Colon (tissue), 2 donors: ENCODE measurements around the gene VWA2.

Experiments used
- FAIRE-seq: peaks from 2 replicates; lab custom pipeline; 2012; peaks lifted over from hg19 to GRCh38; lab: Jason Lieb, UNC
- donor health status: control.
- donor health status: control.

The VWA2 gene, protein sequence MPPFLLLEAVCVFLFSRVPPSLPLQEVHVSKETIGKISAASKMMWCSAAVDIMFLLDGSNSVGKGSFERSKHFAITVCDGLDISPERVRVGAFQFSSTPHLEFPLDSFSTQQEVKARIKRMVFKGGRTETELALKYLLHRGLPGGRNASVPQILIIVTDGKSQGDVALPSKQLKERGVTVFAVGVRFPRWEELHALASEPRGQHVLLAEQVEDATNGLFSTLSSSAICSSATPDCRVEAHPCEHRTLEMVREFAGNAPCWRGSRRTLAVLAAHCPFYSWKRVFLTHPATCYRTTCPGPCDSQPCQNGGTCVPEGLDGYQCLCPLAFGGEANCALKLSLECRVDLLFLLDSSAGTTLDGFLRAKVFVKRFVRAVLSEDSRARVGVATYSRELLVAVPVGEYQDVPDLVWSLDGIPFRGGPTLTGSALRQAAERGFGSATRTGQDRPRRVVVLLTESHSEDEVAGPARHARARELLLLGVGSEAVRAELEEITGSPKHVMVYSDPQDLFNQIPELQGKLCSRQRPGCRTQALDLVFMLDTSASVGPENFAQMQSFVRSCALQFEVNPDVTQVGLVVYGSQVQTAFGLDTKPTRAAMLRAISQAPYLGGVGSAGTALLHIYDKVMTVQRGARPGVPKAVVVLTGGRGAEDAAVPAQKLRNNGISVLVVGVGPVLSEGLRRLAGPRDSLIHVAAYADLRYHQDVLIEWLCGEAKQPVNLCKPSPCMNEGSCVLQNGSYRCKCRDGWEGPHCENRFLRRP

DNA sequence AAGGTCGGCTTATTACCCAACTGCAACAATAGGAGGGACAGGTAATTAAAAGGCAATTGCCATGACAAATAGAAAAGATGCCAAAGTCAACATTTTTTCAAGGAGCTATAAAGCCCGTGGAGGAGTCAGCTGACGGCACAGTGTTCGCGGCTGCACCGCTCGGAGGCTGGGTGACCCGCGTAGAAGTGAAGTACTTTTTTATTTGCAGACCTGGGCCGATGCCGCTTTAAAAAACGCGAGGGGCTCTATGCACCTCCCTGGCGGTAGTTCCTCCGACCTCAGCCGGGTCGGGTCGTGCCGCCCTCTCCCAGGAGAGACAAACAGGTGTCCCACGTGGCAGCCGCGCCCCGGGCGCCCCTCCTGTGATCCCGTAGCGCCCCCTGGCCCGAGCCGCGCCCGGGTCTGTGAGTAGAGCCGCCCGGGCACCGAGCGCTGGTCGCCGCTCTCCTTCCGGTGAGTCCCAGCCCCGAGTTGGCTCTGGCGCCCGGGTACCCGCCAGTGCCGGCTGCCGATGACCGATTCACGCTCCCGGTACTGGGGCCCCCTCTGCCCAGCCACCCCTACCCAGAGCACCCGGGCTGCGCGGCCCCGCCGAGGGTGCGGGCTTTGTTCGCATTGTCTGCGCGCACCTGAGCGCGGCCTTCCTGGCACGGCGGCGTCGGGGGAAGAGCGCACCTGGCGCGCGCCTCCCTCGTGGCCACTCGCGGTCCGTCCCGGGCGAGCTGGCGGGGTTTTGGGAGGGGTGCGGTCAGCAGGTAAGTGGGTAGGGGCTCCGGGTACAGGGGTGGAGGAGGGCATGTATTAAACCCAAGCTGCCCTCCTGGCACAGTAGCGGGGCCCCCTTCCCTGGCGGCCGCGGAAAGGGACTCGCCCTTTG is at the start of gene VWA2:
VWA2 (plus strand) TSS at position 138 of the 877 bp plus-strand sequence. CDS start 9,460 bp downstream, outside the sequence.
- no peak for FAIRE-seq

DNA sequence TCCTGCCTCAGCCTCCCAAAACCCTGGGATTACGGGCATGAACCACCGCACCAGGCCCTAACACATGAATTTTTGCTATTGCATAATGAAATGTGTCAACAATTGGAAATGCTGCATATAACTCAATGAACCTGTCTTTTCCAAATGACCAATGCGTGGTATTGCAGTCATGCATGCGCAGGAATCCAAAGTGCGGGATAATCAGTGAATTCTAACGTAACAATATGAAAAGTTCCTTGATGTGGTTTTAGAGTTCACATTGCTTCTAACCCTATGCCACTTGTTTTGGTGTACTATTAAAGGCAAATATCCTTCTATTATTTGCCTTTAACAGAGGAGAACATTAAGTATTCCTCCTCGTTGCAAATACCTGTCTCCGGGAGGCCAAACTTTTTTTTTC is 49.4 kb upstream of the VWA2 start:
- no peak for FAIRE-seq

DNA sequence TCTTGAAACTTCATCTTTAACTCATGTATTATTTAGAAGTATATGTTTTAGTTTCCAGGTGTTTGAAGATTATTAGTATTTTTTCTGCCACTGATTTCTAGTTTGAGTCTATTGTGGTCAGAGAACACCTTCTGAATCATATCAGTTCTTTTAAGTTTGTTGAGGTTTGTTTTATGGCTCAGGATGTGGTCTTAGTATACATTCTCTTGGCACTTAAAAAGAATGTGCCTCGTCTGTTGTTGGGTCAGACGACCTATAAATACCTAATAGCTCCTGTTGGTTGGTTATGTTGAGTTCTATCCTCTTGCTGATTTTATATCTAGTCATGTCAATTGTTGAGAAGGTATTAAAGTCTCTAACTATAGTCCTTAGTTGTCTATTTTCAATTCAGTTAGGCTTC is 44.0 kb upstream of the VWA2 start:
- no peak for FAIRE-seq

DNA sequence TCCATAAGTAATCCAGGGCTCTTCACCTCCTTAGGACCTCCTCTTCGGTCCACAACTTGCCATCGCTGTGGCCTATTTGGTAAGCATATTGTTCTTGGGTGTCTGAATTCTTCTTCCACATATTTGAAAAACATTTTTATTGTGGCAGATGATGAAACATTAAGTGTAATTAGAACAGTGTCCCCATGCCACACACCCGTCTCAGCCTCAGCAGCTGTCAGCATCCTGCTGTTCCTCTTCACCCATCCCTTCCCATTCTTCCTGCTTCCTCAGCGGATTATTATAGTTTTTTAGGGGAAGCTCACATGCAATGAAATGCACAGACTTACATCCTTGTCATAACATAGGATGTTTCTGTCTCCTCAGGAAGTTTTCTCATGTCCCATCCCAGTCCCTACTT is 39.8 kb upstream of the VWA2 start:
- no peak for FAIRE-seq

DNA sequence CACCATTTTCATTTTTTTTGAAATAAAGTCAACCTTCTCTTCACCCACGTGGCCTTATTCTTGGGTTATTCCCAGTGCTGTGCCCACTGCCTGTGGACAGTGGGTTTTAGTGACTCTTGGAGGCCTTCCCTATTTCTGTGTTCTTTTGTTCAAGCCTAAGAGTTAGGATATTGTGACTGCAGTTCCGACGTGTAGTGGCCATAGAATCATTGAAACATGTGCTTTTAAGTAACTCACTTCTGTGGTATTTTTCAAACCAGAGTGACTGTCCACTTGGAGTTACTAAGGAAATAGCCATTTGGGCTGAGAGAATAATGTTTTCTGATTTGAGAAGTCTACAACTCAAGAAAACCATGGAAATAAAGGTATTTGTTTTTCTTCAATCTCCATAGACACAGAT is 36.2 kb upstream of the VWA2 start:
- no peak for FAIRE-seq

DNA sequence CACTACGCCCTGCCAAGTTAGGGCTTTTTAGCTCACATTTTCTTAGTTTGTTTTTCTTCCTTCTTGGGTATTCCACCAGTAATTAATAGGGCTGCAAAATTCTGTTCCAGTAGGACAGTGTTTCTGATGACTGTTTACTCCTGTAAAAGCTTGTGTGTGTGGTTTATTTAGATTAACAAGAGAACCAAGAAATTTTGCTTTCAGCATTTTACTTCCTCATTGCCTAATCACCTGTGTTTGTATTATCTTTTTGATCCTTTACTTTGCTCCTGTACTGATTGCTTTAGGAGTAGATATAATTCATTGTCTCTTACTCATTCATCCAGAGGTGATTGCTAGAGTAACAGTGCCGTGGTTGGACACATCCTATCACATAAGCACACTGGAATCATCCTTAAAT is 32.2 kb upstream of the VWA2 start:
- no peak for FAIRE-seq

DNA sequence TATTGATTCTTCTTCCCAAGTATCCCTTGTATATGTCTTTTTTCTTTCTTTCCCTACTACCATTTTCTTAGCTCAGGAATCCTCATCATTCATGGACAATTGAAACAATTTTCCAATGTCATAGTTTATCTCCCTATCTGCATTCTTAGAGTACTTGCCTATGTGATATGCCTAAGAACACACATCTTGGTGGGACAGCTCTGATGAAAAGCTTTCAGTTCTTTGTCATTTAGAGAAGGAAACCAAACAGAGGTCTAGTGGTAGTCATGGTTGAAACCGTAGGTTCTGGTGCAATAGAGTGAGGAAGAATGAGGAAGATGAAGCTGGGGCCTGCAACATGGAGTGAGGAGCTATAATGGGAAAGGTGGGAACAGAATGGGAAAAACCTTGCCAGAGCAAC is 31.7 kb upstream of the VWA2 start:
- FAIRE-seq = no peak

DNA sequence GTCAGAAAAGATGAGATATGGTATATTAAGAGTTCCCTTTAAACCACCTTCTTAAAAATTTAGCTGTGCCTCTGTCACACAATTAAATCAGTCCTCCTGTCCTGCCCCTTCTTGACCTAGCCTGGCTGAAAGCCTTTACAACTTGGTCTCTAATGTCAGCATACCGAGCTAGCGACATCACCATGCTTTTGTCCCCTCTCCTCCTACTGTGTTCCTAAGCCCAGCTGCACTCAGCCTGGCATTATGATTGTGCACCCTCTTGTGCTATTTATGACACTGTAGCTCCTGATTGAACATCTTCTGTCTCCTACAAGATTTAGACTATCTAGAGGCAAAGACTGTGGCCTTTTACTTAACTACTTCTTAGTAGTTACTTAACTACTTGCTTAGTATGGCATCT is 30.7 kb upstream of the VWA2 start:
- no peak for FAIRE-seq

DNA sequence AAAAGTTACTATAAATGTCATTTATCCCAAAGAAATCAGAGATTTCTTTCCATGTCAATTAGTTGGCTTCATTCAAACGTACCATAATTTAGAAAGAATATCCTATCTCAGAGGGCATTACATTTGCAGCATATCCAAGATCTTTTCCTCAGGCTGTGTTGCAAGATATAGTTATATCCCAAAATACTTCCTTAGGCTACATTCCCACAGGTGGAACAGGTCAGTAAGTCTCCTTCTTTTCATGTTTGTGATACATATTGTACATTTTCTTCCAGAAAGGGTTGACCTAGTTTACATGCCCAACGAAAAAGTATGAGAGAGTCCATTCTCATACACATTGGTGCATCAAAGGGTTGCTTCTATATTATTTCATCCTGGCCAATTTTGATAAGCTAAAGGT is 26.9 kb upstream of the VWA2 start:
- FAIRE-seq = no peak

DNA sequence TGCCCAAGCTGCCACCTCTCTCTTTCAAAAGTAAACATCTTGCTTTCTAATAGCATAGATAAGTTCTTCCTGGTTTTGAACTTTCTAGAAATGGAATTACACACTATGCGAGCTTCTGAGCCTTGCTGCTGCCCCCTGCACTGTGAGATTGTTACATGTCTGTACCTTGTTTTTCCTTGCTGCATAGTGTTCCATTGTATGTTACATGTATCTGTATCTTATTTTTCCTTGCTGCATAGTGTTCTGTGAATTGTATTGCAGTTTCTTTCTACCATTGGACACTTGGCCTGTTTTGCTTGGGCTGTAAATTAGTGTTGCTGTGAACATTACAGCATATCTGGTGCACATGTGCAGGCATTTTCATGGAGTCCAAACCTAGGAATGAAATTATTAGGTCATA is 24.0 kb upstream of the VWA2 start:
- FAIRE-seq = no peak

DNA sequence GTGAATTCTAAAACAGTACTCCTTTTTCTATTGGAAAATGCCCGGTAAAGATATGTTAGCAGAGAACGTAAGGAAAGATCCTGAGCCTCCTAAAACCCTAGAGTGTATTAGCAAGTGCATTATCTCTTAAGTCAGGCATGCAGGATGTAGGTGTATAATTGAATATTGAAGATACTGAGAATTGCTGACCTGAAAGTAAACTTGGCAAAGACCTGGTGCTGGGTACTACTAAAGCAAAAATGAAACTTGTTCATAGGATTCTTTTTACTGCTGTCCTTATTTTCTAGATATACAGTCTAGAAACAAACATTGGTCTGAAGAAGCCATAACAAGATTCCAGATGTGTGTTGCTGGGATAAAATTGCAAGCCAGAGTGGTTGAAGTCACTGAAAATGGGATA is 18.8 kb upstream of the VWA2 start:
- FAIRE-seq = no peak

DNA sequence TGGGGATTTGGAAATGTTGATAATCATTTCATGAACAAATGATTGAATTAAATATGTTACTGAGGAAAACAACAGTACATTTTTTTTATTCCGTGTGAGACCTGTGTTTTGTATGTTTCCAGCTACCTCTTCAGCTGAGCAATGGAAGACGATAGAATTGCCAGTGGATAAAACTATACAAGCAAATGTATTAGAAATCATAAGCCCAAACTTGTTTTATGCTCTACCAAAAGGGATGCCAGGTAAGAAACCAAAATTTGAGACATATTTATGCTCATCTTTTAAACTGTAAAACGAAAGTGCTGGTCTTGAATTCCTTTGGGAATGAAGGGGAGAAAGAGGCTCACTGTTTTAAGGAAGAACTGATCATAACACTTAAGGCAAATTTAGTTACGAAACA is 17.8 kb upstream of the VWA2 start:
- no peak for FAIRE-seq

DNA sequence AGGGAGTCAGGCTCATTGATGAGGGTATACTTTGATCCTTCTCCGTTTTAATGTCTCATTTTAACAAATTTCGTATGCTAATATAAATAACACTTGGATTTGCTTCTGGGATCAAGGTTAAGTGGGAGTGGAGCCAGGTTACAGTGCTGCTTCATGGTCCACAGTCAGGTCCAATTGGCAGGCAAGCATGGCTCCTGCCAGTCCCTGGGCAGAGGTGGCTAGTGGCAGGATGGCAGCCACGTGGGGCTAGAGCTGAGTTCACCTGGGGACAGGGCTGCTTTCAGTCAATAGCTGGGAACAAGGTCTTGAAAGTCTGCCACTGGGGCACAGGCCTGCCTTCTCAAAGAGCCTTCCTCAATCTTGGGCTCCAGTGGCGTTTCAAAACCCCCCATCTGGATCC is 16.0 kb upstream of the VWA2 start:
- FAIRE-seq = no peak

DNA sequence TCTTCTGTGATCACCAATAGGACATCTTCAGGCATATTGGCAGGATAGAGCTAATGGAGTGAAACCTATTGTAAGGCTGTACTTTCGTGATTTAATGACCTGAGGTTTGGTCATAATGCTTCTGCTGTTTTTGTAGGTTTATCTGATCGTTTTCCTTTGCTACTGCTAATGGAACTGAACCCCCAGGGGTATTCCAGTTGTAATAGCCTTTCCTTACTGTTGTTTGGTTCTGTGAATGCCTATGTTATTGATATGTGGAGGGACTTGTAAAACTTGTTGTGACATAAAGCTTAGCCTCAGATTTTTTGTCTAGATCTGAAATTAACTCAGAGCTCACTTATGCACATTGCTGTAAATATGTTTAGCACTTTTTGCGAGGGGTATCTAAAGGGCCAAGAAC is 10.9 kb upstream of the VWA2 start:
- FAIRE-seq = no peak

DNA sequence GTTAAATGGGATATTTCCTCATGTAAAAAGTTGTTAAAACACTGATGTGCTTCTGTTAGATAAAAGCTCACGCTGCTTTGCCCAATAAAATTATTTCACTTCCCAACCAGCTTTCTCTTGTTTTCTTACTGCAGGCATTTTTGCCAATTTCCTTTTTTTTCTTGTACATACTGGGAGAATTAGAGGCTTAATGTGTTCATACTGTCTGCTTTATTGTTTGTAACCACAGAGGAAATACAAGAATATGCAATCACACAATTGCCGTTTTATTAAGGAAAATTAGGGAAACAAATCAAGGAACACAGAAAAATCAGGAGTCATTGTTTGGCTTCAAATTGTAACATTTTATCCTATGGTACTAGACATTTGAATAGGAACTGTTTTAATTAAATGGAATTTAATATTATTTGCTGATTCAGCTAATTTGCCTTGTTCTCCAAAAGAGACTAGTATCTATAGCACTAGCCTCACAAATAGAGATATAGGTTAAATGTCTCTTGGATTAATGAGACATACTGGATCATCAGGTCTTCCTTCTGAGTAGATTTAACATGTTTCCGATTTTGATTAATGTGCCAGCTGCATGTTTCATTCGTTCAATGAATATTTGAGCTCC is 6.4 kb upstream of the VWA2 start:
- FAIRE-seq = no peak

DNA sequence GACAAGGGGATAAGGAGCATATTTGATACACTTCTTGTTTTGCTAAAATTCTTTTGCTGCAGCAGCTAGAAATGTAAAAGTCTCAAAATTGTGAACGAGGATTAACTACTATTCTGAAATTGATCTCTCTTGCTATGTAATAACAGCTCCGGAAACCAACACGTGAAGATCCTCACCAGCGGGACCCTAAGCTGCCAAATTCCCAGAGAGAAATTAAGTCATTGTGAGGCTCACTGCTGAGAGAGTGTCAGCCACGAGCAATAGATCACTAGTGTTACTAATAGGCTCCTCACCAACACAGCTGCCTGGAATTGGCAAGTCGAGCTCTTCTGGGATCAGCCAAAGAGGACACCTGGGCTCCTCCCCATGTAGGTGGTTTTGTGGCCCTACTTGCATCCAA is 5.6 kb upstream of the VWA2 start:
- FAIRE-seq = no peak

DNA sequence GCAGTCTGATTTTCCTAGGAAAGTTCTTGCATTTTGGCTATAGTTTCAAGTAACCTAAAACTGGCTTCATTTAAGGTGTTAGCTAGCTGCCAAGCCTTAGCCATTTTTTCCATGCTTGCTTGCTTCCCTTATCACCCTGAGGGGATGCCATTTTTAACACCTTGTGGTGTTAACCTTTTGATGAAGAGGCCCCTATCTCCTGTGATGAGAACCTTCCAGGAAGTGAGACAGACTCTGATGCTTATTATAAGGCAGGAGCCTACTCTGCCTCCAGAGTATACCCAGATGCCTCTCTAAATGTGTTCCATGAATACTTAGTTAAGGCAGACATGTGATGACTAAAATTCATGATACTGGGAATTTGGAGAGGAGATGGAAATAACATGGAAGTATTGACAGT is 4.9 kb upstream of the VWA2 start:
- no peak for FAIRE-seq

DNA sequence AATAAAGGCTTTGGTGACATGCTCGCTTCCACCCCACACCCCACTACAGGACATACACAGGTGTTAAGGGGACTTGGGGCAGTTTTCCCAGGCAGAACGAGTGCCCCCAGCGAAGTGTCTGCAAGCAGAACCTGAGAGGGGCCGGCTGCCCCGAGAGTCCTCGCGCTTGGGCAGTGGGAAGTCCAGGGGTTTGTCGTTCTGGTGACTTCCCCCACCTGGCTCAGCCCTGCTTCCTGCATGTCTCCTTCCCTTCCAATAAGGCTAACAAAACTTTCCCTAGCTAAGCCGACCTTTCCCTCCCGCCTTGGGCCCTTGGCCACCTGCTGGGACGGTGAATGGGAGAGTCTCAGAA is 916 bp downstream of the VWA2 start:
- no peak for FAIRE-seq

DNA sequence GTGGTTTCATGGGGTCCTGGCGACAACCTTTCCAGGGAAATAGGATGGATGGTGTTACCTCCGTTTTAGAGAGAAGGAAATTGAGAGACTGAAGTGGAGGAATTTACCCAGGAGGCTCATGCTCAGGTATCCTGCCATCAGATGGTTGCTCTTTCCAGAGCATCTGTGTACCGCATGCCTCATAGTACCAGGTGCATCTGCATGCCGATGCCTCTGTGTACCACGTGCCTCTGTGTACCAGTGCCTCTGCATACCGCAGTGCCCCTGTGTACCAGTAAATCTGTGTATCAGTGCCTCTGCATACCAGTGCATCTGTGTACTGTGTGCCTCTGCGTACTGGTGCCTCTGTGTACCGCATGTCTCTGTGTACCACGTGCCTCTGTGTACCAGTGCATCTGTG is 3.2 kb downstream of the VWA2 start:
- no peak for FAIRE-seq

DNA sequence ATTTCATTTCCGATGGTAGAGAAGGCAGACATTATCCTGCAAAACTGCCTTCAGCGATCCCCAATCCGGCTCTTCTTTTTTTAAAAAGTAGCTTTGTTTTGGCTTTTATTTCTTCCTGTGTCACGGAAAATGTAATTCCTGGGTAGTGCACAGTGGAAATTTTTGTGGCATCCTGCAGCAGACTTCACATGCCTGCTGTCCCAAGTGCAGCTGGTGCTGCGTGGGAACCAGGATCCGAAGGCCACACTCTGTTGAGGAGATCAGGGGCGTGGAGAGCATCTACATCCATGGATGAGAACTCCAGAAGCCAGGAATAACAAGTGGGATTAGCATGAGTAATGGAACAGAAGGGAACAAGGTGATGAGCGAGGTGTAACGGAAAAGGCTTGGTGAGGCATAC is 4.6 kb downstream of the VWA2 start:
- FAIRE-seq = no peak

DNA sequence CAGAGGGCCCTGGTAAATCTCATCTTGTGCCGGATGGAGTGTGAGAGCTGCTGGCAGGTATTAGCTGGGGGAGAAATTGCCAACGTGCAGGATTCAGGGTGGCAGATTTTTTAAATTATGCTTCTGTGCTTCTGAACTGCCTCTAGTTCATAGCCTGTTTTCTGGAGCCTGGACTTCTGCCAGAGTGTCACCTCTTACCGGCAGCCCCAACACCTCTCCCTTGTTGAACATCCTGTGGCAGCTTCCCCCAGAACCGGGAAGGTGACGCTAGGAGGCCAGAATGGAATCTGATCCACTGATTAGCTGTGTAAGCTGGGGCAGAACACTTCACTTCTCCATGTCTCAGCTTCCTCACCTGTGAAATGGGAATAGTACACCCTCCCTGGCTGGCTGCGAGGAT is 5.1 kb downstream of the VWA2 start:
- FAIRE-seq = no peak

DNA sequence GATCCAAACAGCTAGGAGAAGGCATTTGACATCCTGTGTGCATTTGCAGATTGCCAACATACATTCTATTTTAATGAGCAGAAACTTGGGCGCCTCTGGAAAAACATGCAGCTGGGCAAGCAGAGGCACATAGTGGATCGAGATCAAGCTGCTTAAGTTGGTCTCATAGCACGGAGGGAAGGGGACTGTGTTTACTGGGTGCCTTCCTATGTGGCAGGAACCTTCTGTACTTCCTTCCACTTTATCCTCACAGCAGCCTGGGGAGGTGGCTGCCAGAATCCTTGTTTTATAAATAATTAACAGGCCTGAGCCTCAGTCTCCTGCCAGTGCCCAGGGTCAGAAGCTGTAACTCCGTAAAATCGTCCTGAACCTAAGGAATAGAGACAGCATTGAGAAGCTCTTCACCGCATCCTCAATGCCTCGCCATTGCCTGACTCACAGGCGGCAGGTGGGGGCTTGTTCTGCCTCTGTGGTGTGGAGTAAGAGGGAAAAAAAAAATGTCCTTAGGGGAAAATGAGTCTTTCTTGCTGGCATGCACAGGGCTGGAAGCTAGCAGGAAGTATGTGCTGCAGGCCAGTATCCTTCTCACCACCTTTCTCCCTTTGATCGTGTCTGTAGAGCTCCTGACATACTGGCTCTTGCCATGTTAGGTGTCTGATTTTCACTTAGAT is 6.2 kb downstream of the VWA2 start:
- no peak for FAIRE-seq
